ENCODE data around the gene EXT2.

EXT2 gene

DNA sequence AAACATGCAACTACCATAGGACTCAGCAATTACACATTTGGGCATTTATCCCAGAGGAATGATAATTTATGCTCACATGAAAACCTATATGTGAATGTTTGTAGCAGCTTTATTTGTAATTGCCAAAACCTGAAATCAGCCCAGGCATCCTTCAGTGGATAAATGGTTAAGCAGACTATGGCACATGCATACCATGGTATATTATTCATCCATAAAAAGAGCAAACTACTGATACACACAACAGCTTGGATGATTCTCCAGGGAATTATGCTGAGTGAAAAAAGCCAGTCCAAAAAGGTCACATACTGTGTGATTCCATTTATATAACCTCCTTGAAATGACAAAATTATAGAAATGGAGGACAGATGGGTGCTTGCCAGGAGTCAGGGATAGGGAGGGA is 127.8 kb downstream of the EXT2 start:
- Histone ChIP-seq H3K4me2 (ENCODE audit: low read depth, low read length, poor library complexity, severe bottlenecking) (no peak overlapping the region), H3K4me3 (ENCODE audit: low read length, poor library complexity, severe bottlenecking) (no peak overlapping the region), H3K36me3 (ENCODE audit: insufficient read depth, low read length) (no peaks in the 10 kb centered on the region; the same call in 1 of the 2 replicates), H3K4me1 (ENCODE audit: insufficient read depth, low read length, poor library complexity, severe bottlenecking) (peaks cover 11% of the 10 kb centered on the region), H3K9me2 (replicated peaks; ENCODE audit: low read depth, low read length) (no peaks in the 10 kb centered on the region), H3K27me3 (ENCODE audit: insufficient read depth, low read length, poor library complexity, severe bottlenecking) (no peaks in the 10 kb centered on the region), H3K79me2 (ENCODE audit: insufficient read depth, low read length) (no peaks in the 10 kb centered on the region), H3K9ac (ENCODE audit: low read depth, low read length, poor library complexity, severe bottlenecking) (no peak overlapping the region), H4K20me1 (ENCODE audit: insufficient read depth, low read length, poor library complexity, severe bottlenecking) (no peaks in the 10 kb centered on the region), H3F3A (ENCODE audit: low read depth) (no peaks in the 10 kb centered on the region), H3K9me3 (ENCODE audit: insufficient read depth, low read depth, low read length) (no peaks in the 10 kb centered on the region), H2AFZ (ENCODE audit: low read length) (no peak overlapping the region)
- no peak for TF ChIP-seq EZH2phosphoT487 (IDR thresholded peaks at IDR 0.05; ENCODE audit: borderline replicate concordance)
- TF ChIP-seq, protein P1, sequence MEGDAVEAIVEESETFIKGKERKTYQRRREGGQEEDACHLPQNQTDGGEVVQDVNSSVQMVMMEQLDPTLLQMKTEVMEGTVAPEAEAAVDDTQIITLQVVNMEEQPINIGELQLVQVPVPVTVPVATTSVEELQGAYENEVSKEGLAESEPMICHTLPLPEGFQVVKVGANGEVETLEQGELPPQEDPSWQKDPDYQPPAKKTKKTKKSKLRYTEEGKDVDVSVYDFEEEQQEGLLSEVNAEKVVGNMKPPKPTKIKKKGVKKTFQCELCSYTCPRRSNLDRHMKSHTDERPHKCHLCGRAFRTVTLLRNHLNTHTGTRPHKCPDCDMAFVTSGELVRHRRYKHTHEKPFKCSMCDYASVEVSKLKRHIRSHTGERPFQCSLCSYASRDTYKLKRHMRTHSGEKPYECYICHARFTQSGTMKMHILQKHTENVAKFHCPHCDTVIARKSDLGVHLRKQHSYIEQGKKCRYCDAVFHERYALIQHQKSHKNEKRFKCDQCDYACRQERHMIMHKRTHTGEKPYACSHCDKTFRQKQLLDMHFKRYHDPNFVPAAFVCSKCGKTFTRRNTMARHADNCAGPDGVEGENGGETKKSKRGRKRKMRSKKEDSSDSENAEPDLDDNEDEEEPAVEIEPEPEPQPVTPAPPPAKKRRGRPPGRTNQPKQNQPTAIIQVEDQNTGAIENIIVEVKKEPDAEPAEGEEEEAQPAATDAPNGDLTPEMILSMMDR (conservative IDR thresholded peaks at IDR 0.05; ENCODE audit: low read length), result no peak

DNA sequence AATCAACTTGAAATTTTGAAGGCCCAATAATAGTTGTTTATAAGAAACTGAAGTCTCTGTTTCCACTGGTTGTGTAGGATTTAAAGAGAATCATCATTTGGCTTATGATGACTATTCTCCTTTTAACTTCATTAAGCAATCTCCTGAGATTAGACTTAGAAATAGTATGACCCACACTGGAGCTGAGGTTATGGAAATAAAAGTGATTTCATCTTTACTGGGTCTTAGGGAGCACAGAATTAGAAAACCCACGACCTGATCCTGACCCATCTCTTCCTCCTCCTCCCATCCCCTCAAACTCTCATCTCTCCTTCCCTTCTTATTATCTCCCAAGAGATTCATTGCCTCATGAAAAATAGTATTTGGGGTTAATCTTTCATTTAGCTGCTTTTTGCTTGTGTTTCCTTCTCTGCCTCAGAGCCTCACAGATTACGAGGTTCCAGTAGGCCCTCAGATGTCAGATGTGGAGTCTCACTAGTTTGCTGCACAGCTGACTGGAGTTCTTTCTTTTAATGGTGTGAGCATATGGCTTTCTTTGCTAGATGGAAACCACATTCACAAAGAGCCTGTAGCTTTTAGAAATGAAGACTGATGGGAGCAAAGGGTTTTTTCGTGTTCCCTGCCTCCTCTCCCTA is 129.5 kb downstream of the EXT2 start:
- Histone ChIP-seq H3K4me2 (ENCODE audit: low read depth, low read length, poor library complexity, severe bottlenecking) (no peak overlapping the region), H3K9me2 (replicated peaks; ENCODE audit: low read depth, low read length) (no peaks in the 10 kb centered on the region), H3K4me3 (ENCODE audit: low read length, poor library complexity, severe bottlenecking) (no peak overlapping the region), H3K79me2 (ENCODE audit: insufficient read depth, low read length) (no peaks in the 10 kb centered on the region), H3F3A (ENCODE audit: low read depth) (no peaks in the 10 kb centered on the region), H3K27me3 (ENCODE audit: insufficient read depth, low read length, poor library complexity, severe bottlenecking) (no peaks in the 10 kb centered on the region), H3K4me1 (ENCODE audit: insufficient read depth, low read length, poor library complexity, severe bottlenecking) (peaks cover 11% of the 10 kb centered on the region), H3K36me3 (ENCODE audit: insufficient read depth, low read length) (no peaks in the 10 kb centered on the region; the same call in 1 of the 2 replicates), H2AFZ (ENCODE audit: low read length) (no peak overlapping the region), H3K9ac (ENCODE audit: low read depth, low read length, poor library complexity, severe bottlenecking) (no peak overlapping the region), H4K20me1 (ENCODE audit: insufficient read depth, low read length, poor library complexity, severe bottlenecking) (no peaks in the 10 kb centered on the region), H3K9me3 (ENCODE audit: insufficient read depth, low read depth, low read length) (no peaks in the 10 kb centered on the region)
- no peak for TF ChIP-seq EZH2phosphoT487 (IDR thresholded peaks at IDR 0.05; ENCODE audit: borderline replicate concordance)
- TF ChIP-seq, protein P1 (conservative IDR thresholded peaks at IDR 0.05; ENCODE audit: low read length), result no peak

GRCh38 chr11:44226490-44226889 is 131.0 kb downstream of the EXT2 start:
- Histone ChIP-seq H3K36me3 (ENCODE audit: insufficient read depth, low read length) (no peaks in the 10 kb centered on the region), H4K20me1 (ENCODE audit: insufficient read depth, low read length, poor library complexity, severe bottlenecking) (no peaks in the 10 kb centered on the region), H3K9me3 (ENCODE audit: insufficient read depth, low read depth, low read length) (no peaks in the 10 kb centered on the region), H2AFZ (ENCODE audit: low read length) (no peak overlapping the region), H3F3A (ENCODE audit: low read depth) (no peaks in the 10 kb centered on the region), H3K4me2 (ENCODE audit: low read depth, low read length, poor library complexity, severe bottlenecking) (peak overlapping the region; percentile 22), H3K79me2 (ENCODE audit: insufficient read depth, low read length) (no peaks in the 10 kb centered on the region), H3K27me3 (ENCODE audit: insufficient read depth, low read length, poor library complexity, severe bottlenecking) (no peaks in the 10 kb centered on the region), H3K9me2 (replicated peaks; ENCODE audit: low read depth, low read length) (no peaks in the 10 kb centered on the region), H3K9ac (ENCODE audit: low read depth, low read length, poor library complexity, severe bottlenecking) (no peak overlapping the region), H3K4me1 (ENCODE audit: insufficient read depth, low read length, poor library complexity, severe bottlenecking) (peaks cover 11% of the 10 kb centered on the region), H3K4me3 (ENCODE audit: low read length, poor library complexity, severe bottlenecking) (no peak overlapping the region)
- no peak for TF ChIP-seq EZH2phosphoT487 (IDR thresholded peaks at IDR 0.05; ENCODE audit: borderline replicate concordance)
- TF ChIP-seq, protein P1 (conservative IDR thresholded peaks at IDR 0.05; ENCODE audit: low read length), result no peak

Data from Loucy (cell line).